Measurements from ENCODE around the gene RBBP4.

DNA sequence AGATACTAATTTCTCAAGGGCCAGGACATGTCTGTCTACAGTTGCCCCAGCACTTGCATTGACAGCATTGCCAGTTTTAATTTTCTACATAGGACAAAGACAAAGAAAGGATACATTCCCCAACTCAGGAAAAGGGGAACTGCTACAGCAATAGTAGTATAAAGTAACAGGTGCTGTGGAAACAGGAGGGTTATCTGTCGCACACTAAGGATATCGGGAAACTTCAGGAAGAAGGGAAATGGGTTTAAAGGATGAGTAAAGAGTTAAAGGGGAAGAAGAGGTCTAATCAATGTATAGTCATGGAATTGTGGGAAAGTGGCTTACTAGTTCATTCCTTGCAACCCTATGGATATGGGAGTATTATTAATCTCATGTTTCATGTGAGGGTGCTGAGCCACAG is 35.4 kb downstream of the RBBP4 start:
- TF ChIP-seq, protein P1, sequence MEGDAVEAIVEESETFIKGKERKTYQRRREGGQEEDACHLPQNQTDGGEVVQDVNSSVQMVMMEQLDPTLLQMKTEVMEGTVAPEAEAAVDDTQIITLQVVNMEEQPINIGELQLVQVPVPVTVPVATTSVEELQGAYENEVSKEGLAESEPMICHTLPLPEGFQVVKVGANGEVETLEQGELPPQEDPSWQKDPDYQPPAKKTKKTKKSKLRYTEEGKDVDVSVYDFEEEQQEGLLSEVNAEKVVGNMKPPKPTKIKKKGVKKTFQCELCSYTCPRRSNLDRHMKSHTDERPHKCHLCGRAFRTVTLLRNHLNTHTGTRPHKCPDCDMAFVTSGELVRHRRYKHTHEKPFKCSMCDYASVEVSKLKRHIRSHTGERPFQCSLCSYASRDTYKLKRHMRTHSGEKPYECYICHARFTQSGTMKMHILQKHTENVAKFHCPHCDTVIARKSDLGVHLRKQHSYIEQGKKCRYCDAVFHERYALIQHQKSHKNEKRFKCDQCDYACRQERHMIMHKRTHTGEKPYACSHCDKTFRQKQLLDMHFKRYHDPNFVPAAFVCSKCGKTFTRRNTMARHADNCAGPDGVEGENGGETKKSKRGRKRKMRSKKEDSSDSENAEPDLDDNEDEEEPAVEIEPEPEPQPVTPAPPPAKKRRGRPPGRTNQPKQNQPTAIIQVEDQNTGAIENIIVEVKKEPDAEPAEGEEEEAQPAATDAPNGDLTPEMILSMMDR (conservative IDR thresholded peaks at IDR 0.05; ENCODE audit: low read depth, low read length): no peak
- no peak for TF ChIP-seq EZH2 (IDR thresholded peaks at IDR 0.05; ENCODE audit: borderline replicate concordance, low read depth, low read length, poor library complexity, severe bottlenecking)
